Measurements from ENCODE around the gene RASGRF2. TPM values are rescaled to one million over a fixed set of nuclear protein-coding genes. Genes with fewer than 3 reads are reported as not detected.

The RASGRF2 gene
- total RNA-seq, 1 experiment from 2014 or later: not detected

- Mint-ChIP-seq H3K4me1 (ENCODE audit: insufficient read depth, unreplicated experiment) (no peaks in the 10 kb centered on the region), H3K4me3 (ENCODE audit: unreplicated experiment) (no peak overlapping the region), H3K27me3 (ENCODE audit: insufficient read depth, unreplicated experiment) (no peaks in the 10 kb centered on the region), H3K36me3 (ENCODE audit: insufficient read depth, unreplicated experiment) (no peaks in the 10 kb centered on the region), H3K27ac (ENCODE audit: low read depth, unreplicated experiment) (no peak overlapping the region), H3K9me3 (ENCODE audit: unreplicated experiment) (no peaks in the 10 kb centered on the region)
- TF ChIP-seq CTCF (IDR thresholded peaks at IDR 0.05; ENCODE audit: unreplicated experiment): no peak
- intact Hi-C loops (cut with micrococcal nuclease): no loop called here
- ChIA-PET POLR2A (no interaction called here), CTCF (interaction anchor here (0.6 kb wide), 2 partner anchors 23 to 625 kb away, joined by 3 read pairs; no protein-coding TSS in a partner anchor)
- no peak for DNase-seq (ENCODE audit: unreplicated experiment)
- no TSS peak for BruUV-seq (replicated peaks)
These were observed 266.1 kb downstream of the RASGRF2 start for GRCh38 chr5:81226286-81226685.

GRCh38 chr5:81226949-81227348 is 266.8 kb downstream of the RASGRF2 start:
- no TSS peak for BruUV-seq (replicated peaks)
- no peak for TF ChIP-seq CTCF (IDR thresholded peaks at IDR 0.05; ENCODE audit: unreplicated experiment)
- H3K36me3 Mint-ChIP-seq (ENCODE audit: insufficient read depth, unreplicated experiment): no peaks in the 10 kb centered on the region
- H3K27me3 Mint-ChIP-seq (ENCODE audit: insufficient read depth, unreplicated experiment): no peaks in the 10 kb centered on the region
- H3K9me3 Mint-ChIP-seq (ENCODE audit: unreplicated experiment): no peaks in the 10 kb centered on the region
- H3K4me1 Mint-ChIP-seq (ENCODE audit: insufficient read depth, unreplicated experiment): no peaks in the 10 kb centered on the region
- intact Hi-C loops (cut with micrococcal nuclease): no loop called here
- ChIA-PET POLR2A (no interaction called here), CTCF (interaction anchor here (0.6 kb wide), 2 partner anchors 28 to 645 kb away, joined by 3 read pairs; no protein-coding TSS in a partner anchor)
- H3K4me3 Mint-ChIP-seq (ENCODE audit: unreplicated experiment): no peak overlapping the region
- no peak for DNase-seq (ENCODE audit: unreplicated experiment)
- no peak overlapping the region for H3K27ac Mint-ChIP-seq (ENCODE audit: low read depth, unreplicated experiment)

GRCh38 chr5:81228084-81228483 is 267.9 kb downstream of the RASGRF2 start:
- H3K36me3 Mint-ChIP-seq (ENCODE audit: insufficient read depth, unreplicated experiment): no peaks in the 10 kb centered on the region
- intact Hi-C loops (cut with micrococcal nuclease): no loop called here
- TF ChIP-seq CTCF (IDR thresholded peaks at IDR 0.05; ENCODE audit: unreplicated experiment): no peak
- no peaks in the 10 kb centered on the region for H3K9me3 Mint-ChIP-seq (ENCODE audit: unreplicated experiment)
- no TSS peak for BruUV-seq (replicated peaks)
- ChIA-PET CTCF (interaction anchor here (0.5 to 1.3 kb wide), 3 partner anchors 33 to 160 kb away, joined by 3 to 4 read pairs (median 3); no protein-coding TSS in a partner anchor), POLR2A (no interaction called here)
- no peak for DNase-seq (ENCODE audit: unreplicated experiment)
- no peaks in the 10 kb centered on the region for H3K27me3 Mint-ChIP-seq (ENCODE audit: insufficient read depth, unreplicated experiment)
- no peak overlapping the region for H3K27ac Mint-ChIP-seq (ENCODE audit: low read depth, unreplicated experiment)
- no peaks in the 10 kb centered on the region for H3K4me1 Mint-ChIP-seq (ENCODE audit: insufficient read depth, unreplicated experiment)
- no peak overlapping the region for H3K4me3 Mint-ChIP-seq (ENCODE audit: unreplicated experiment)

GRCh38 chr5:81230416-81230815 is 270.3 kb downstream of the RASGRF2 start:
- no peak for DNase-seq (ENCODE audit: unreplicated experiment)
- no peaks in the 10 kb centered on the region for H3K27me3 Mint-ChIP-seq (ENCODE audit: insufficient read depth, unreplicated experiment)
- H3K27ac Mint-ChIP-seq (ENCODE audit: low read depth, unreplicated experiment): no peak overlapping the region
- BruUV-seq (replicated peaks): no TSS peak
- no peaks in the 10 kb centered on the region for H3K9me3 Mint-ChIP-seq (ENCODE audit: unreplicated experiment)
- POLR2A ChIA-PET: no interaction called here
- CTCF ChIA-PET: no interaction called here
- no peak for TF ChIP-seq CTCF (IDR thresholded peaks at IDR 0.05; ENCODE audit: unreplicated experiment)
- intact Hi-C loops (cut with micrococcal nuclease): no loop called here
- H3K36me3 Mint-ChIP-seq (ENCODE audit: insufficient read depth, unreplicated experiment): no peaks in the 10 kb centered on the region
- no peaks in the 10 kb centered on the region for H3K4me1 Mint-ChIP-seq (ENCODE audit: insufficient read depth, unreplicated experiment)
- H3K4me3 Mint-ChIP-seq (ENCODE audit: unreplicated experiment): no peak overlapping the region
